Cortex of kidney (tissue), 1 donor: Measurements from ENCODE around the gene MYO9B.
"Not testable (repeated sequence)": the region's sequence is repeated elsewhere in the genome, so short reads cannot be mapped to it uniquely, and the experiment has no call there.

ENCODE experiments used
- DNase-seq: peaks from one replicate; lab custom pipeline; 2025; lab: John Stamatoyannopoulos, UW

MYO9B gene

DNA sequence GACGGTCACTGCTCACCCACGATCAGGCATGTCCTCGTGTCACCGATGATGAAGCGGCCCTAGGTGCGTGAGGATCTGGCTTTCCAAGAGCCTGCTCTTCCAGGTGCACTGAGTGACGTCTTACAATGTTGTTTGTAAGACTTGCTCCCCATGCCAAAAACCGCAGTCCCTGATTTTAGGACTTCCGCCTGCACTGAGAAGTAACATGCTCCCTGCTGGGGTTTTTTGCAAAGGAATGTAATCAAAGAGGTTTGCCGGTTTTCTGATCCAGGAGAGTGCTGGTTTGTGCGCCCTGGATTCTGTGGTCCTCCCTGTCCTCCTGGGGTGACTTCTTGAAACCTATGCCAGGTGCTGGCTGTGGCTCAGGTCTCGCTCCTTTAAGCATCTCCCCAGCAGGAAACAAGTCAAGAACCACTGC lies 38.8 kb downstream of the MYO9B start:
- DNase-seq = no peak

DNA sequence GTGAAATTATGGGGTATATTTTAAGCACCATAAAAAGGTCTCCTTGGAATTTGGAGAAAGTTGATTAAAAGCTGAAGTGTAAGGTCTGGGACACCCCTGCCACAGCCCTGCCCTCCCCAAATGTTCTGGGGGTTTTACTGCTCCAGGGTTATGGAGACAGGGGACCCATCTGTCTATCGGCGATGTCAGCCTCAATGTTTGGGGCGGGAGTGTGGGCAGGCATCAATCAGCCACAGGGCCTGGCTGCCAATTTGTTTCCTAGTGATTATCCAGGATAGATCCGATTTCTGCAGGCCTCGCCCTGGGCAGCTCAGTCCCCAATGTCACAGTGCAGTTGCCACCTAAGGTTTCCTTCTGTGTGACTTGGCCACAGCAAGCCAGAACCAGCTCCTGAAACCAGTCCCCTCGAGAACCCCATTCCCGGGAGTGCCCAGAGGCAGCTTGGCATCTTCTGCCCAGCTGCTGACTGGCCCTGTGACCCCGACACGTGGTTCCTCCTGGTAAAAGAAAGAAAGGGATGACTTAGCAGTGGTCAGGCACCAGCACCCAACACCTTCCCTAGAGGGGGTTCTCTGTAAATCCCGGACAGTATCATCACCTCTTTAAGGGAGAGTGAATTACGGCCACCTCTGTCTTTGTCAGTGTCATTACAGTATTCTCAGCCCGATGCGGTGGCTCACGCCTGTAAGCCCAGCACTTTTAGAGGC lies 41.6 kb downstream of the MYO9B start:
- DNase-seq = no peak

GRCh38 chr19:17118957-17119356 lies 43.4 kb downstream of the MYO9B start:
- DNase-seq = no peak

GRCh38 chr19:17121736-17122293 lies 46.2 kb downstream of the MYO9B start:
- no peak for DNase-seq

DNA sequence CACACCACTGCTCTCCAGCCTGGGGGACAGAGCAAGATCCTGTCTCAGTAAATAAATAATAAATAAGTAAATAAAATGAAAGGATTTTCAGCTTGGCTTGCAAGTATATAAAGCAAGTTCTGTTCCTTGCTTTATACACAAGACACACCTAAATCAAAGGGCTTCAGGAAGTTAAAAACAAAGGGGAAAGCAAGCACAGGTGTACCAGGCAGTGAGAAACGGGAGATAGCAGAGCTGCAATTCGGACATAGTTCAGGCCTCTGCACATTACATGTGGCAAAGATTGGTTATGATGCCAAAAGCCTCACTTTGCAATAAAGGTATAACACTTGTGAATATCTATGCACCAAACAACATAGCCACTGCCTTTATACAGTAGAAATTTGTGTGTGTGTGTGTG lies 47.5 kb downstream of the MYO9B start:
- DNase-seq = no peak

DNA sequence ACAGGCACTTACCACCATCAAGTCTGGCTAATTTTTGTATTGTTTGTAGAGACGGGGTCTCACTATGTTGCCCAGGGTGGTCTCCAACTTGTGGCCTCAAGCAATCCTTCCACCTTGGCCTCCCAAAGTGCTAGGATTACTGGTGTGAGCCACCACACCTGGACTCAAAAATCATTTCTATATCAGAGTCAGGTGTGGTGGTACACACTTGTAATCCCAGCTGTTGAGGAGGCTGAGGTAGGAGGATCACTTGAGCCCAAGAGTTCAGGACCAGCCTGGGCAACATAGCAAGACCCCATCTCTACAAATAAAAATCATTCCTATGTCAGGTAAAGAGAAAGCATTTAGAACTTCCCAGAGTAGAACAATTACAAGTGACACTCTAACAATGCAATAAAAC lies 48.4 kb downstream of the MYO9B start:
- no peak for DNase-seq

DNA sequence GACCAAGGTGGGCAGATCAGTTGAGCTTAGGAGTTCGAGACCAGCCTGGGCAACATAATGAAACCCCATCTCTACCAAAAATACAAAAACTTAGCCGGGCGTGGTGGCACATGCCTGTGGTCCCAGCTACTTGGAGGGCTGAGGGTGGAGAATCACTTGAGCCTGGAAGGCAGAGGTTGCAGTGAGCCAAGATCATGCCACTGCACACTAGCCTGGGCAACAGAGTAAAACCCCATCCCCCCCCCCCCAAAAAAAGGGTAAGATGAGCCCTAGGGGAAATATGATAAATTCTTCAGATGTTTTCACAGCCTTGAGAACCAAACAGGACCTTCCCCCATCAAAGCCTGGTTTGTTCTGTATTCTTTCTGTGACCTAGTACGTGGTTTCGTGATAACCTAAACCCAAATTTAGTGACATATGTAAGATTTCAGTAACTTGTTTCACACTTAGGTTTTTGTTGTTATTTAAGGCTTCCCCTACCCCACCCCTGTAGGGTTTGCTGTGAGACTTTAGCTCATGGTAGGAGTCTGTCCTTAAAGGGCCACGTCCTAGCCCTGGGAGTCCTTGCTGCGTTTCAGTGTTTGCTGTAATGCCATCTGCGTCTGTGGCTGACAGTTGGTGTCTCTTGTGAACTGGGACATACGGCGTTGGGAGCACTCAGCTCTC lies 49.6 kb downstream of the MYO9B start:
- DNase-seq = no peak

- DNase-seq = no peak
These were observed 50.4 kb downstream of the MYO9B start for GRCh38 chr19:17125728-17126677.

- DNase-seq = no peak
These were observed 52.1 kb downstream of the MYO9B start for GRCh38 chr19:17127671-17128070.

- no peak for DNase-seq
These were observed 52.8 kb downstream of the MYO9B start for GRCh38 chr19:17128403-17128802.

- DNase-seq = no peak
These were observed 53.2 kb downstream of the MYO9B start for GRCh38 chr19:17128820-17129219.

DNA sequence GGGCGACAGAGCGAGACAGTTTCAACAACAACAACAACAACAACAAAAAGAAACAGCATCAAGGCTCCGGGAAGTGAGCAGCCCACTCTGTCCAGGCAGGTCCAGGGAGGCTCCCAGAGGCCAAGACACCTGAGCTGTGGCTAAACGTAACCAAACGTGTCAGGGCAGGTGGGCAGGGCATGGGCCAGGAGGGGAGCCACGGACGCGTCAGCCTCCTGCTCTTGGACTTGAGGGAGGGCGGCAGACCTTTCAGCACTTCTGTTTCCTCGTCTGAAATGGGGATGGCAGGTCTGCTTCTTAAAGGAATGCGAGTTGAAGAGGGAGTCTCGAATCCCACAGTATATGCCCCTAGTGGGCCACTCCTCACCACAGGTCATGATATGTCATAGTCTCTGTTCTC lies 53.8 kb downstream of the MYO9B start:
- DNase-seq = no peak

DNA sequence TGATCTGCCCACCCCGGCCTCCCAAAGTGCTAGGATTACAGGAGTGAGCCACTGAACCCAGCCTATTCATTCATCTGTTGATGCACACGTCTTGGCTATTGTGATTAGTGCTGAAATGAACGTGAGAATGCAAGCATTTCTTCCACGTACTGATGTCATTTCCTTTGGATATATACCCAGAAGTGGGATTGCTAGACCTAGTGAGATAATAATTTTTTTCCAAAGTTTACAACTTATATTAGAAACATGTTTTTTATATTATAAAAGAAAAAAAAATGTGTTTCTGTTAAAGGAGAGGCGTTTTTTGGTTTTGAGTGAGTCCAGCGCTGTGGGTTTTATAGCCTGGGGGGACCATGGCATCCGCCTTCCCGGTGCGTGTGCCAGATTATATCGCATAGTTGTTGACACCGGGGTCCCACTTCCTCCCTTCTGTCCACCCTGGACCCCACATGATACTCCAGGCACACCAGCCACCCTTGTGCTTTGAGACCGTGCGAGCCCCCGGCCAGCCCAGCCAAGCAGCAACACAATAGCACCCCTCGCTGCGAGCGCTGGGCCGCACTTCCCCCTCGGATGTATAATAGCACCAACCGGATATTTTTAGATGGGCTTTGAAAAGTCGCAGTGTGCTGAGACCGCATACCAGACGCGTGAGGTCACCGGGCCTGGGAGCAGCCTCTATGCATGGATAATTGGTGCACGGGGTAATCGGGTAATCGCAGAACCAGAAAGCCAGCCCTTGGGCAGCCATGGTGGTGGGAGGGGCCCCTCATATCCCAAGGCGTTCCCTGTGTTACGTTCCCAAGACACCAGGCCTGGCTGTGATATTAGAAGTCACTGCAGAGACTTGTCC lies 59.6 kb downstream of the MYO9B start:
- no peak for DNase-seq

- no peak for DNase-seq
These were observed 60.4 kb downstream of the MYO9B start for GRCh38 chr19:17136021-17136420.

DNA sequence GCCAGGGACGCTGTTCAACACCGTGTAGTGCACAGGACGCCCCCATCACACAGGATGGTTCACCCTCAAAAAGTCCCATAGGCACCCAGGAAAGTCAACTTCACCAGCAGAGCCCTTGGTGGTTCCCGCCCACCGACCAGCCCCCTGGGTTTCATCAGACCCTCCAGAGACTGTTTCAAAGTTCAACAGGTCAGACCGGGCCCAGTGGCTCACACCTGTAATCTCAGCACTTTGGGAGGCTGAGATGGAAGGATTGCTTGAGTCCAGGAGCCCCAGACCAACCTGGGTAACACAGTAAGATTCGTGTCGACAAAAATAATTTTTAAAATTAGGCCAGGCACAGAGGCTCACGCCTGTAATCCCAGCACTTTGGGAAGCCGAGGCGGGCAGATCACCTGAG lies 61.0 kb downstream of the MYO9B start:
- DNase-seq = no peak

- DNase-seq = no peak
These were observed 61.8 kb downstream of the MYO9B start for GRCh38 chr19:17137417-17137816.

GRCh38 chr19:17138052-17138846 lies 62.7 kb downstream of the MYO9B start:
- not testable (repeated sequence) for DNase-seq

- DNase-seq = no peak
These were observed 63.5 kb downstream of the MYO9B start for GRCh38 chr19:17138937-17139598.

DNA sequence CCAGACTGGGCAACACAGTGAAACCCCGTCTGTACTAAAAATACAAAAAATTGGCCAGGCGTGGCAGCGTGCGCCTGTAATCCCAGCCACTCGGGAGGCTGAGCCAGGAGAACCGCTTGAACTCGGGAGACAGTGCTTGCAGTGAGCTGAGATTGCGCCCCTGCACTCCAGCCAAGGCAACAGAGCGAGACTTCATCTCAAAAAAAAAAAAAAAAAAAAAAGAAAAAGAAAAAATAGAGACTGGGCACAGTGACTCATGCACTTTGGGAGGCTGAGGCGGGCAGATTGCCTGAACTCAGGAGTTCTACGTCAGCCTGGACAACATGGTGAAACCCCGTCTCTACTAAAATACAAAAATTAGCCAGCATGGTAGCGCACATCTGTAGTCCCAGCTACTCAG lies 69.2 kb downstream of the MYO9B start:
- DNase-seq = not testable (repeated sequence)
